NCI-H526 treated with DMSO at 0.1 percent for 48 hours (cell line): Measurements from ENCODE around the gene SMYD3.

Experiments
- DNase-seq: peaks from one replicate; lab custom pipeline; 2025; lab: John Stamatoyannopoulos, UW

SMYD3 gene

GRCh38 chr1:246515390-246516005 is 8.4 kb upstream of the SMYD3 start:
- no peak for DNase-seq

GRCh38 chr1:246513619-246514343 is 6.7 kb upstream of the SMYD3 start:
- no peak for DNase-seq

DNA sequence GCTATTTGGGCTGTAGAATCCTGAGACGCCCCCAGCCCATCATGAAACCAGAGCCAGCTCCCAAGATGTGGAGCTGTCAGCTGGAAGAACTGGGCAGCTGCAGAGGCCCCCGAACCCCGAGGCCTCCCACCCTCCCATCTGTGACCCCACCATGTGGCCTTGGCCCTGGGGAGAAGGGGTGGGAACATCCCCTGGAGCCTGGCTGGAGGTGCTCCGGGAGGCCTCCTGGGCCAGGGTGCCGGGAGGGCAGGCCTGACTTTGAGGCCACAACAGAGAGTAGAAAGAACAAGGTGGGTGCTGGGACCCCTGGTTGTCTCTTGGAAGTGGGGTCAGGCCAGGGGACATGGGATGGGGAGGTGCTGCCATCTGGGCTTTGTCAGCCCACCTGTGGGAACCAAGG is 6.0 kb upstream of the SMYD3 start:
- DNase-seq, result no peak

DNA sequence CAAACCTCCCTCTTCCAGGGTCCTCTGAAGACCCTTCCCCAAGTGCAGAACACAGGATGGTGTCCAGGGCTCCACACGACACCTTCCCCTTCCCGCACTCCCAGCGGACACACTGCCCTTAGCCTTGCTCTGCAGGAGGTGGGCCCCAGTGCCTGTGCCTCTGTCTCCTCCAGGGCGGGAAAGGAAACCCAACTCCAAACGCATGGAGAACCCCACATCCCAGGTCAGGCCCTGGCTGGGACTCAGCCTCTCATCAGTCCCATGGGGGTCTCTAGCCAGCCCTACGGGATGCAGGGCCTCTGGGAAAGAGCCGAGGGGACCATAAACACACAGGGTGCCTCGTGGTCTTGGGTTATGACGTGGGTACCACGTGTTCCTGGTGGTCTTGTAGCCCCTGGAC is 5.6 kb upstream of the SMYD3 start:
- no peak for DNase-seq

DNA sequence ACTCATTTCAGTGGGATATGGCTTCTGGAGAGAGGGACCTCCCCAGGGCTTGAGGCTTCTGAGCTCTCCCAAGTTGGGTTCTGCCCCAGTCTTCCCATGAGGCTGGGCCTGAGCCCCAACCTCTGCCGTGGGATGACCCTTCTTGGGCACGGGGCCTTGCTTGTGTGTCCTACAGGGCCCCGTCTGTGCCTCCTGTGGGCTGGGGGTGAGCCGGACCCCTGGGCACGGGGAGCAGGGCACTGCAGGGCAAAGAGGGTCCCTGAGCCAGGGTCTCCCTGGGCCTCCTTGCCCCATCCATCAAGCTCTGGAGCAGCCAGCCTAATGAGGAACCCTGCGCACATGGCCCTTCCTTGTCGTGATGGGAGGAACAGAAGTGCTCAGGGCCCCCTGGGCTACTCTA is 5.2 kb upstream of the SMYD3 start:
- no peak for DNase-seq

DNA sequence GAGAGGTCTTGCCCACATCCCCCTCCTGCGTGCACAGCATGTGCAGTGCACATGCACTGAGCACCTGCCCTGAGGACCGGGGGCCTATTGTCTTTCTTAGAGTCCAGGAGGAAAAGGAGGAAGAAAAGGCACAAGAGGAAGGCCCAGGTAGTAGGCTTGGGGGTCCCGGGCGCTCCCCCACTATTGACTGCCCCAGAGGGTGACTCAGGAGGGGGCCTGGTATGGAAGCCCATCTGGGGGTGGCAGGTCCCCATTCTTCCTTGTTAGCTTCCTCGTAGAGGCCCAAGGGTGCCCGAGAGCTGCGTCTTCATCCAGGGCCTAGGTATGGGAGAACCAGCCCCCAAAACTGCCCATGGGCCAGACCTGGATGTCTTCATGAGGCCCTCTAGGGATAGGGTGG is 4.1 kb upstream of the SMYD3 start:
- DNase-seq, result no peak

- DNase-seq, result no peak
These were observed 3.3 kb upstream of the SMYD3 start for GRCh38 chr1:246510147-246511030.

DNA sequence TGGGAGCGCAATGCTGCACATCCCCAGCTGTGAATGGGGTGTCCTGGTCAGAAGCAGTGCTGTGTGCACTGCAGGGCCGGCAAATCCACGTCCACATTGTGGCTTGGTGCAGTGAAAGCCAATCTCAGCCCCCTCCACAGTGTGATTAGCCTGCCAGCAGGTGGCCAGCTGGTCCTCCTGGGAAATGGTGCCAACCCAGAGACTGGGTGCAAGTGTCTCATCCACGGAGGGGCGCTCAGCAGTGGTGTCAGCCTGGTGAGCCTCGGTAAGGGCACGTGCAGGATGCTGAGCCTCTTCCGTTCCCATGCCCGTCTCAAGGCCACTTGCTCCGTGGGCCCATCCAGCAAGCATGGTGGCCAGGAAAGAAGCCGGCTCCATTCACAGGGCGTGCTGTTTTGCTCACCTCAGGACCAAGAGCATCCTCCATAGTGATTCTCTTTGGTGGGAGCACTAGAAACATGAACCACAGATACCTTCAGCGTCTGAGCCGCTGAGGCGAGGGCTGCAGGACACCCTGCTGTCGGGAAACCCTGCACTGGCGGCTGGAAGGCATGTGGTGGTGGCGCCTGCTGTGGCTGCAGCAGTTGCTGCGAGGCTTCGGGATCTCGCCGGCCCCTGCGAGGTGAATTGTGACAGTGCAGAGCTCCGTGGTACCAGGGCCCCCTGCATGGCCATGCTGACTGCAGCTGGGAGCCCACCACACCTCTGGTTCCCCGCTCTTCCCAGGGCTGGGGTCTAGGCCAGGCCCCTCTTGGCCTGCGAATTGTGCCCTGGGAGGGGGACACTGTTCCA is 2.0 kb upstream of the SMYD3 start:
- no peak for DNase-seq

DNA sequence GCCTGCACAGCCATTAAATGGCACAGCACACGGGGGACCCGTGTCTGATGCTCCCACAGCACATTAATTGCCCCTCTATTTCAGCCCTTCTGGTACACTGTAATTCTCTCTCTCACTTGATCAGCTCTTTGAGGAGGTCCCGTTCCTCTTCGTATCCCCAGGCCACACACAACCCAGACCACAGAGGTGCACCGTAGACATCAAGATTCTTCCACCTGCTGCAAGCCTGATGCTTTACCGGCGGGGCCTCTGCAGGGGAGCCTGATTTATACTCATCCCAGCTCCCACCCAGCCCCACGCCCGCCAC is 759 bp downstream of the SMYD3 start:
- DNase-seq, result no peak

DNA sequence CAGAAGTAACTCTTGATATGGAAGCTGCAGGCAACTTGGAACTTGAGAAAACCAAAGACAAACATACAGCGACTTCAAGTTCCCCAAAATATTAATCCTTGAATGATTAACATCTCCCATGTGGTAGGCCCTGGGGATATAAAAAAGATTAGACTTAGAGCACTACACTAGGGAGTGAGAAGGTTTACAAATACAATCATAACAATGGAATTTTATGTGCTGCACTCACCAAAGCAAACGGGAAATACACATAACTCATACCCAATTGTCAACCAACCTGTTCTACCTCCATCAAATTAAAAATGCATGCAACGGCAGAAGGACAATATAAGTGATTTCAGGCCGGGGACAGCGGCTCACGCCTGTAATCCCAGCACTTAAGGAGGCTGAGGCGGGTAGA is 3.7 kb downstream of the SMYD3 start:
- no peak for DNase-seq

DNA sequence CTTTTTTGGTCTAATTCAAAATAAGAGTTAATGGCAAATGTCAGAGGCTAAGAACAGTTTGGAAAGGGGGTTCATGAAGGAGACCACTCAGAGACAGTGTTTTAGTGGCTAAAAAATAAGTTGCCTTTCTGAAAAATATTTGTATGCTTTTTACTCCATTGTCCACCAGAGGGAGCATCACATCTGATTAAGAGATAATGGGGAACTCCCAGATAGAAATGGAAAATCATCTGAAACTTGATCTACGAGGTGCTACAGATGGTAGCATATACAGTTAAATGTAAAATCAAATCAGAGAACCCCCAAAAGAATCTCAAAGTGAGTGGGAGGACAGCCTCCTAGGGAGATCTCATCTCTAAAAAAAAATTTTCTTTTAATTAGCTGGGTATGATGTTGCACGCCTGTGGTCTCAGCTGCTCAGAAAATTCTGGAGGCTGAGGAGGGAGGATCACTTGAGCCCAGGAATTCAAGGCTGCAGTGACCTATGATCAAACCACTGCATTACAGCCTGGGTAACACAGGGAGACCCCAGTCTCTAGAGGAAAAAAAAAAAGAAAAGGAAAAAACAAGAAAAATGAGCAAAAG is 9.7 kb downstream of the SMYD3 start:
- peak; percentile 18 for DNase-seq

GRCh38 chr1:246492611-246493245 is 14.4 kb downstream of the SMYD3 start:
- peak; percentile 47 for DNase-seq

GRCh38 chr1:246491551-246492053 is 15.5 kb downstream of the SMYD3 start:
- no peak for DNase-seq

GRCh38 chr1:246488674-246489073 is 18.4 kb downstream of the SMYD3 start:
- no peak for DNase-seq

DNA sequence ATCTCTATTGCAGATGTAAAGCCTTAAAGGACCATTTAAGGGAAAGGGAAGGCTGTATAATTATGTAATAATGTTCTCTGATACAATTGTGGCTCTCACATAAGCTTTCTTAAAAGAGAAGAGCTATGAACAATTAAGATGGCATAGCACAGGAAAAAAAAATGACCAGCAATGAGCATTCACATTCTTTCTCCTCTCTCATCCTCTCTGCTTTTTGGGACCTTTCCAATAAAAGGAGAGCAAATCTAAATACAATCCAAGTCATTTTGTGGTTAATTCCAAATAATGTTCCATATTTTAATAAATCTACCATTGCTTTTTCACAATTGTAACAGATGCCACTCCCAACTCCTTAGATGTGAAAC is 23.5 kb downstream of the SMYD3 start:
- DNase-seq, result no peak

DNA sequence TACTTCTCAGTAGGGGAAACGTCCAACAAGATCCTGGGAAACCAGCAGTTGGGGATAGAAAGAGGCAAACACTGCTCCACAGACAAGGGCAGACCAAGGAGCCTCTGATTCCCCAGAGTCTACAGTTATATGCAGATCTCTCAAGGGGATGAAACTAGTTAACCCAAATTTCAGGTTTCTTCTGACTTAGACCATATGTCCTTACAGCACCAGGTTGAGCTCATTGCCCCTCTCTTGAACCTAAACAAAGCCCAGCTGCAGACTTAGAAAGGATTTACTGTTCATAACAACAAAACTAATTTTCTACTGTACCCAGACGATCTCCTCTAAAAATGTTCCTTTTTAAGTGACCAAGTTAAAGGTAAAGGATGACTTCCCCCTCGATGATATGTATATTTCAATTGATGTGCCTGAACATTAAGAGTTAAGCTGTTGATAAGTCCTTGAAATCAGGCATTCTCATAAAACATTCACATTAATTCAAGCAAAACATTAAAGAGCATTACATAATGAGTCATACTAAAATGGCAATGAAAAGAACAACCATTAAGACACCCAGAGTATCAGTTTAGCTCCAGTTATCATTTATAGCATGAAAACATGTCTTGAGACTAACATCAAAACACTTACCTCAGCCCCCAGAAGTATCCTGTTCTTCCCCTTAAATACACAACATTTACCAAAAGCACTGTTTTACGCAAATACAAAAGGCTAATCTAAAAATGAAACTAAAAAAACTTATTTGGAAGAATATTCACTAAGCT is 24.1 kb downstream of the SMYD3 start:
- DNase-seq, result no peak

GRCh38 chr1:246479061-246479460 is 28.0 kb downstream of the SMYD3 start:
- DNase-seq, result no peak

DNA sequence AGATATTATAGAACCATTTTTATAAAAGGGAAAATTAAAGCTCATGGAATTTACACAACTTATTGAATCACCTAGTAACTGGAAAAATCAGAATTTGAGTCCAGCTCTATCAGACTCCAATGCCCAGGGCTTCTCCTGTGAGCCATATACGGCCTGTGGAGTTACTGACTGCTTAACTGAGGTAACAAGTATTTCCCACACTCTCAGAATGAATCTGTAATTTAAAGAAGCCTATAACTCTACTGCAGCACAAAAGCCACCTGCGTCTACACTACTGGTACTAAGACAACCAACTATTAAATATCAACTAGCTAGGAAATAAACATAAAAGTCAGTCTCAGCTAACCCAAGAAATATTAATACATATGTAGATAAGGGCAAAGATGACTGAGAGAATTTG is 29.4 kb downstream of the SMYD3 start:
- no peak for DNase-seq

DNA sequence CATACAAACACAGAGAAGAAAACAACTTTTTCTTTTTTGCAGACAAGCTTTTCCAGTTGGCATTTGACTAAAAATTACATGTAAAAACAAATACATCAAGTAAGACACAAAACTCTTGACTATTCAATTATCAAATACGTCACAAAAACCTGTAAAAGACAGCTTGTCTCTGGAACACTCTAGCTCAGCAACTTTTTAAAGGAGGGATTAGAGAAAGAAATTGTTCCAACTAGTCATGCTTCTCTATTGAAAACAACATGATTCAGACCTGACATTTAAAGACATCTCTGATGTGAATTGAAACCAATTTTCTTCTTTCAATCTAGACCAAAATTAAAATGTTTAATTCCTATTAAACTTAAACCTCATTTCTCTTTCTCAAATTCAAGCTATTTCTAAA is 30.3 kb downstream of the SMYD3 start:
- no peak for DNase-seq

DNA sequence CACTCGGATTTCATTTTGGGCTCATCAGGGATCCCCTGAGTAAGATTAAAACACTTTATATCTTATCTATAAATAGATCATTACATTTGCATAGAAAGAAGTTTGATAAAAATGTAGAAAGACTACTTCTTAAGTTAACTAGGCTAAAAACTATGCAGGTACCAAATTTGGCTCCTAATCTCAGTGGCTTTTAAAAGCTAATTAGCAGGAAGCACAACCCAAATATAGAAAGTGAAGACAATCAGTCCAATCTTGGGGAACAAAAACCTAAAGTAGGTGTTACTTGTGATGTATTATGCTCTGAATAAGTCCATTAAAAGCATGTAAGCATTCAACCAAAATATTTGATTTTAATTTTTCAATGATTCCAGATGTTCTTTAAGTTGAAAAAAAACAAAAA is 35.4 kb downstream of the SMYD3 start:
- DNase-seq, result no peak

DNA sequence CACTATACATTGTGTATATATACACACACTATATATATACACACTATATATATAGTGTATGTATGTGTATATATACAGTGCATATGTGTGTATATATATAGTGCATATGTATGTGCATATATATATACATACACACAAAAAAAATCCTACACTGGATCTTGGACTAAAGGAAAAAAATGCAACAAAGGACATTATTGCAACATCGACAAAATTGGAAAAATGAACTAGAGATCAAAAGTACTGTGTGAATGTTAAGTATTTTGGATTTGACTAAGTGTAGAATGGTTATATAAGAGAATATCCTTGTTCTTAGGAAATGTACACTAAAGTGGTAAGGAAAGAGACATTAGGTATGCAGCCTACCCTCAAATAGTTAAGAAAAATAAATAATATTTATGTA is 36.5 kb downstream of the SMYD3 start:
- no peak for DNase-seq
